Stimulated activated CD4-positive, alpha-beta T cell treated with anti-CD3 and anti-CD28 coated beads, Interleukin-12 subunit alpha, Interleukin-12 subunit beta, amount 100 ng/mL, for 4 hours (primary cell): ENCODE data around the gene NLRP2B.
"Not testable (repeated sequence)": the region's sequence is repeated elsewhere in the genome, so short reads cannot be mapped to it uniquely, and the experiment has no call there.

ENCODE experiments used
- DNase-seq: peaks from one replicate; pipeline ENCODE4 v3.0.0-alpha.2; 2020

Gene NLRP2B

DNA sequence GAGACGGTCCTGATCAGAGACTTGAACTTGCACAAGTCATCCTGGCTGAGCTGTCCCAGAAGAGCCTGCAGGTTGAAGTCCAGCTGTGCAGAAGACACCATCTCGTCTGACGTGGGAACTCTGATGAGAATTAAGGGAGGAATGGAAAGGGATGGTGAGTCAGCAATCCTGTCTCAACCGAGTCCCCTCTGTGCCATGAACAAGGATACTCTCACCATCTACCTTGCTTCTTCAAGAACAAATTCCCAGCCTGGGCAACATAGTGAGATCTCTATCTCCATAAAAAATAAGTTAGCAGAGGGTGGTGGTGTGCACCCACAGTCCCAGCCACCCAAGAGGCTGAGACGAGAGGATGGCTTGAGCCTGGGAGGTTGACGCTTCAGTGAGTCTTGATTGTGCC is at the start of gene NLRP2B:
TSS of gene NLRP2B (minus strand) at position 101 of the 400 bp plus-strand sequence.
- DNase-seq = no peak

DNA sequence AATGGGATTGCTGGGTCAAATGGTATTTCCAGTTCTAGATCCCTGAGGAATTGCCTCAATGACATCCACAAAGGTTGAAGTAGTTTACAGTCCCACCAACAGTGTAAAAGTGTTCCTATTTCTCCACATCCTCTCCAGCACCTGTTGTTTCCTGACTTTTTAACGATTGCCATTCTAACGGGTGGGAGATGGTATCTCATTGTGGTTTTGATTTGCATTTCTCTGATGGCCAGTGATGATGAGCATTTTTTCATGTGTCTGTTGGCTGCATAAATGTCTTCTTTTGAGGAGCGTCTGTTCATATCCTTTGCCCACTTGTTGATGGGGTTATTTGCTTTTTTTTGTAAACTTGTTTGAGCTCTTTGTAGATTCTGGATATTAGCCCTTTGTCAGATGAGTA is 45.9 kb upstream of the NLRP2B start:
- not testable (repeated sequence) for DNase-seq

DNA sequence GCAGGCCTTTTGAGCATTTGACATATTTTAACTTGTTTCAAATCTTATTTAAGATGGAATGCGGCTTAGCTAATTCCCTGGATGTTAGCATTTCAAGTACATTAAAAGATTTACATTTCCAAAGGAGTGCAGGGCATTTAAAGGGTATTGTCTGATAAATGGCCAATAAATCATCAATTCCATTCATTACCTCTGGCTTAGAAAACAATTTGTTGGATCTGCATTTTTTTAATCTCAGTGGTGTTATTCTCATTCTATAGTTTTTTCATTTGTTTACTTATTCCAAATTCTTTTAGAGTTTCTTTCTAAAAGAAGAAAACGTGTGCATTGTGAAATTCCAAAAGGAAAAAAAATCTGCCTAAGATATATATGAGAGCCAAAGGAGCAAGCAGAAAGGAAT is 1.3 kb upstream of the NLRP2B start:
- DNase-seq = no peak

DNA sequence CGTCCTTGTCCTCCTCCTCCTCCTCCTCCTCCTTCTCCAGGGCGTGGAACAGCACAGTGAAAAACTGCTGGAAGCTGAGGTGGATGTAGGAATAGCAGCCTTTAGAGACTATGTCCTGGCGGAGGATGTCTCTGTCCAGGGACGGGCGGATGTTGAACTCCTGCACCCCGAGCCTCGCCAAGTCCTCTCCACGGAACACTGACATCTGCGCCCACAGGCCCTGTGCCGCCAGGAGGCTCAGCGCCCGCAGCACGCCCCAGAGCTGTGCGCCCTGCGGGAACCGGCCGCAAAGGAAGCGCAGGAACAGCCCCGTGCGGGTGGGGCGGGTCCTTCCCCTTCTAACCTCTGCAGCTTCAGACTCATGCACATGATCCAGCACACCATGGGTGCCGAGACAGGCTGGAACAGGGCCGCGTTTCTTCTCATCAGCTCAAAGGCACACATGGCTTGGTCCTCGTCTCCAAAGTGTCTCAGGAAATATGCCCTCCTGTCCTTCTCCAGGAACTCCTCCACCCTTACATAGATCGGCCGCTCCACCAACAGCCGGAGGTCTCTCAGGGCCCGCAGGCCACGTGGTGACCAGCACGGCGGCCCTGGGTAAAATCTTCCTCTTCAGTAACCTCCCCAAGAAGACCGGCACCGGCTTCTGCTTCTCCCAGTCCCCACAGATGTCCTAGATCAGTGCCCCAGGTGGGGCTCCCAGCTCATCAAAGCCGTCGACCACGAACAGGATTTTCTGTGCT is 1.2 kb downstream of the NLRP2B start:
- no peak for DNase-seq

DNA sequence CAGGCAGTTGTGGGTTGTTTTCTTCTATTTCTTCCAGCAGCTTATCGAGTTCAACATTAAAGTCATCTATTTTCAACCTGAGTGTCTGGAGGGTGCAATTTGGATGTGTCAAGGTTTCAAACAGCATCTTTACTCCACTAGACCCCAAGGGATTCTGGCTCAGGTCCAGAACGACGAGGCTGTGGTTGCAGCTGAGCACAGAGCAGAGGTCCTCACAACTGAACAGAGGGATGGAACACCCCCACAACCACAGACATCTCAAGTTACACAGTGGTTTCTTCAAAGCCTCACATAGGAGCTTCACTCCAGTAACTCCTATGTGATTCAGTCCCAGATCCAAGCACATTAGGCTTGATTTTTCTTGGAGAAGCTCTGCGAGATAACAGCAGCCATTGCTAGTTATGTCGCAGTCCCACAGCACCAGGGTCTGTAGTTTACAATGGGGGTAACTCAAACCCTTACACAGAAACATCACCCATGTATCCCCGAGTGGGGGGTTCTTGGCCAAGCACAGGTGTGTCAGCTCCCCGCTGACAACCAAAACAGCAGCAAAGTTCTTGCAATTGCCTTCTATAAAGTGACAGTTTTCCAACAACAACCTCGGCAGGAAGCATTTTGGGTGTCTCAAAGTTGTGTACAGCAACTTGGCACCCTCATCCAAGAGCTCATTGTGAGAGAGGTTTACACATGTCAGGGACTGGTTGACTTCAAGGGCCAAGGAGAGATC is 2.8 kb downstream of the NLRP2B start:
- no peak for DNase-seq

DNA sequence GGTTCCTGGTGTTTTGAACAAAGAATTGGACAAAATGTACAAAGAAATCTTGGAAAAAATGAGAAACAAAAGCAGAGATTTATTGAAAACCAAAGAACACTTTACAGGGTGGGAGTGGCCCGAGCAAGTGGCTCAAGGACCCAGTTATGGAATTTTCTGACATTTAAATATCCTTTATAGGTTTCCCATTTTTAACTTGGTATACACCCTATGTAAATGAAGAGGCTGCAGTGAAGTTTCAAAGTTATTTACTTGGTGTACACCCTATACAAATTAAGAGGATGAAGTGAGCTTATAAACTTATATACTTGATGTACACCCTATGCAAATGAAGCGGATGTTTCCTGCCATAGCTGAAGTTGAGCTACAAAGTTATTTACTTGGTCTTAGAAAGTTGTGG is 4.7 kb downstream of the NLRP2B start:
- DNase-seq = no peak

DNA sequence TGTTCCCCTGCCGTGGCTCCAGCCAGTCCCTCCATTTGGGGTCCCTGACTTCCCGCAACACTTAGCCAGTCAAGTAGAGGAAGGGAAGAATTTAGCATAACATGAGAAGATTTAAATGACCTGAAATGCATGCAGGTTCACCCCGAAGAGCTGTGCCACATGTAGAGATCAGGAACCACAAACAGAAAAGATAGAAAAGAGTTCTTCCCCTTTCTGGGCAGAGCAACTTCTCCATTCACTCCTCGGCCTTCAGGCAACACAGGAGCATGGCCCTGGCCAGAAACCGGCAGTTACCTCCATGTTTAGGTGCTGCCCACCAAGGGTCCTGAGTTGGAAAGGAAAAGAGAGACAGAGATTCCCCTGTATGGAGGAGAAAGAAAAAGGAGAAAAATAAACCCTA is 5.2 kb downstream of the NLRP2B start:
- DNase-seq = no peak

DNA sequence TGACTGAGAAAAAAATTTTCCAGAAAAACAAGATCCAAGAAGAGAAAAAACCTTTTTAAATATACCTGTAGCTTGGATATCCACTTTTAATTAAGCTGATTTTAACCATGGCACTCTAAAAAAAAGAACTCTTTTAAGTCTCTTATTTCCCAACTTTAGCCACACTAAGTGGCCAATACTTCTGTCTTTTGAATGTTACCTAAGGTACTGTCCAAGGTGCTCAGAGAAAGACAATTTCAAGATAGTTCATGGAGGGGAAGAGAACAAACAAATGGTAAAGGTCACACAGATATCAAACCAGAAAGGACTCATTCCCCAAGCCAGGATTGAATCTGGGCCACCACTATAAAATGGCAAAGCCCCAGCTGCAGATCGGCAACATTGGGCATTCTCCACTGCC is 10.1 kb downstream of the NLRP2B start:
- no peak for DNase-seq

DNA sequence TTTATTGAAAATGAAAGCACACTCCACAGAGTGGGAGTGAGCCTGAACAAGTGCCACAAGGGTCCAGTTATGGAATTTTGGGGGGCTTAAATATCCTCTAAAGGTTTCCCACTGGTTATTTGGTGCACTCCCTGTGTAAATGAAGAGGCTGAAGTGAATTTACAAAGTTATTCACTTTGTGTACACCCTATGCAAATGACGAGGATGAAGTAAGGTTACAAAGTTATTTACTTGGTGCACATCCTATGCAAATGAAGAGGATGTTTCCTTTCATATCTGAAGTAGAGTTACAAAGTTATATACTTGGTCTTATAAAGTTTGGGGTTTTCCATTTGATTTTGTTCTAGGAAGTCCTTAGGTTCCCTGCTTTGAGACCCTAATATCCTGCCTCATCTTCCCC is 13.1 kb downstream of the NLRP2B start:
- DNase-seq = no peak

DNA sequence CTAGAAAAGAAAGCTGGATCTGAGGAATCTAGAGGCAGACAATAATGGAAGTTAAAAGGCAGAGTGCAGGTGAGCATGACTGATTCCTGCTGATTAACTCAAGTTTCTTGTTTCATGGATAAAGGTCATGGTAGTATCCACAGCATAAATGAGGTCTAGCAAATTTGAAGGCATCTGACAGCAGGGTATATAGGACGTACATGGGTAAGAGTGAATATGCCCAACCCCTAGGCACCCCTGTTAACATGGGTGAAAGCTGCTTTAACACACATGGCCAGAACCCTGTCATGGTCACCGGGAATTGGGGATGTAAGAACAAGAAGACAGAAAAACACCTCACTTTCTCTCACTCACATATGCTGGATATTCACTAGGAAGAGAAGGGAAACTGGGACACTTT is 25.0 kb downstream of the NLRP2B start:
- no peak for DNase-seq

DNA sequence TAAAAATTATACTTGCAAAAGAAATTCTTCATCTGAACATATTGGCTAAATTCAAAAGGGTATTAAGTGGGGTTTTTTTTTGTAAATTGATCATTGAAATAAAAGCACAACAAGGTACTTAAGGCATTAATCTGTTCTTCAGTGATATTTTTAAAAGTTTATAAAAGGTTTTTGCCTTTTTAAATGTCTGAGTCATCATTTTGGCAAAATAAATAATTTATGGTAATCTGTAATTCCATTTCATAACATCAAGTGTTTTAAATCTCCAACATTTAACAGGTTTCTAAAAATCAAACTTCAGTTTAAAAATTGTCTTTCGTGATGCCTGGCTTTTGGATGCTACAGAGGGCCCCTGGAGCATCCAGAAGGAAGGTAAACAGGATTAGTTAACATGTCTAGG is 27.4 kb downstream of the NLRP2B start:
- DNase-seq = no peak

DNA sequence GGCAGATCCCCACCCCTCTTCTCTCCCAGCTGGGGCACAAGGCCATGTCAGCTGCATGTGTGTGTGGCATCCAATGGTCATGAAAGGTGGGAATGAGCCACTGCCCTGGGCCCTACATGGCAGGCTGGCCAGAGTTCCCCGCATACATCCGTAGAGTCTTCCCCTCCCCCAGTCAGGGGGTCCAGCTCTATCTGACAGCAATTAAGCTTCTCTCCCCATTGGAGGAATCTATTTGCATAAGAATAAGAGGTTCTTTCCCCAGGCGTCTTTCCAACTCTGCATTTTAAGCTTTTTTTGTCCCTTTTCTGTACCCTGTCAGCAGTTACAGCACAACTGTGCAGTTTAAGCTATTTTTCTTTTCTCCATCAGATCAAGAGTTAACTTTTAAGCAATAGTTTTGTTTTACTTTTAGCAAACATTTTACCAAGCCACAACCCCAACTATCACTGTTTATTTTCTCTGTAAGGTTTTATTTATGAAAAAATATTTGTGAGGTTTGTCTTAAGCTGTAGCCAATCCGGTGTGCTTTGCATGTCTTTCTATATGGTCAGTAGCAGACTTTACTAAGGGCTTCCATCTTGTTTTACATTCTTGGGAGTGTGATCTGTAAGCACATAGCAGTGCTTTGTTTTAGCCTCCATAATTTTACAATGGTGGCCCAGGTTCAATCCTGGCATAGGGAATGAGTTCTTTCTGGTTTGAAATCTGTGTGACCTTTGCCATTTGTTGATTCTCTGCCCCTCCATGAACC is 28.7 kb downstream of the NLRP2B start:
- no peak for DNase-seq

DNA sequence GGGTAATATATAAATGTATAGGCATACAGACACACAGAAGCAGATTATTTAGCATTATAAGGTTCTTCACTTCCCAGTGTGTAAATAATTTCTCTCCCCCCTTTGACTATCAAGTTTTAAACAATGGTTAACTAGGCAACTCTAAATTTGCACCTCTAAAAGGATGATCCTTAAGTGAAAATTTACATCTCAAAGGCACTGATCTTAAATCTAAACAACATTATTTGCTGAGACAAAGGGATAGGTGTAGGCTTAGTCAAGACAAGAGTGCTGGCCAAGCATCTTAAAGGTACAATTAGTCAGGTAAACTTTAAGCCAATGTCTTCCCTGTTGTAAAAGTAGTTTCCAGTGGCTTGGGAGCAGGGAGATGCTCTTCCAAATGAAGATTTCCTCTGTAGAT is 33.0 kb downstream of the NLRP2B start:
- DNase-seq = no peak

DNA sequence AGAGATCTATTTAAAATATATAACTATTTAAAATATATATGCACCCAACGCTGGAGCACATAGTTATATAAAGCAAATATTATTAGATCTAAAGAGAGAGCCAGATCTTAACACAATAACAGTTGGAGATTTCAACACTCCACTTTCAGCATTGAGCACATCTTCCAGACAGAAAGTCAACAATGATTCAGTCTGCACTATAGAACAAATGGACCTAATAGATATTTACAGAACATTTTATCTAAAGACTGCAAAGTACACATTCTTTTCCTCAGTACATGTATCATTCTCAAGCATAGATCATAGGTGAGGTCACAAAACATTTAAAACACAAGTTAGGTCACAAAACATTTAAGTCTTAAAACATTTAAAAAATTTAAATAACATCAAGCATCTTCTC is 36.4 kb downstream of the NLRP2B start:
- no peak for DNase-seq

DNA sequence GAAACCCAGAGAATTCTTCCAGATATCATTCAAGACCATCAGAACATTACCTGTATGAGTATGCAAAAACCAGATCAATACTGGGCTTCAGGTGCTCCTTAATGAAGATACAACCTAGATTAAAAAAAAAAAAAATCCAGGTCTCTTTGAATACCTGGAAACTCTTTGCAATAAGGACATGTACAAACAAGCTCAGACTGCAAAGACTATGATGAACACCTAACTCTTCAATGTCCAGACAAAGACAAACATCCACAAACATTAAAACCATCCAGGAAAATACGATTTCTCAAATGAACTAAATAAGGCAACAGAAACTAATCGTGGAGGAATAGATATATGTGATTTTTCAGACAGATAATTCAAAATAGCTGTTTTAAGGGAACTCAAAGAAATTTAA is 38.7 kb downstream of the NLRP2B start:
- no peak for DNase-seq

DNA sequence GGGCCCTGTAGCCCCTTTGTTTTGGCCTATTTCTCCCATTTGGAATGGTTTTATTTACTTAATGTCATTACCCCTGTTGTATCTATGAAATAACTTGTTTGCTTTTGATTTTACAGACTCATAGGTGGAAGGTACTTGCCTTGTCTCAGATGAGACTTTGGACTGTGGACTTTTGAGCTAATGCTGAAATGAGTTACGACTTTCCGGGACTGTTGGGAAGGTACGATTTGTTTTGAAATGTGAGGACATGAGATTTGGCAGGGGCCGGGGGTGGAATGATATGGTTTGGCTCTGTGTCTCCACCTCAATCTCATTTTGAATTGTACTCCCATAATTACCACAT is 39.4 kb downstream of the NLRP2B start:
- no peak for DNase-seq

DNA sequence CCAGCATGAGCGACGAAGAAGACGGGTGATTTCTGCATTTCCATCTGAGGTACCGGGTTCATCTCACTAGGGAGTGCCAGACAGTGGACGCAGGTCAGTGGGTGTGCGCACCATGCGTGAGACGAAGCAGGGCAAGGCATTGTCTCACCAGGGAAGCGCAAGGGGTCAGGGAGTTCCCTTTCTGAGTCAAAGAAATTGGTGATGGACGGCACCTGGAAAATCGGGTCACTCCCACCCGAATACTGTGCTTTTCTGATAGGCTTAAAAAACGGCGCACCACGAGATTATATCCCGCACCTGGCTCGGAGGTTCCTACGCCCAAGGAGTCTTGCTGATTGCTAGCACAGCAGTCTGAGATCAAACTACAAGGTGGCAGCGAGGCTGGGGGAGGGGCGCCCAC is 50.6 kb downstream of the NLRP2B start:
- not testable (repeated sequence) for DNase-seq
